ENCODE data around the gene REG1A.

DNA sequence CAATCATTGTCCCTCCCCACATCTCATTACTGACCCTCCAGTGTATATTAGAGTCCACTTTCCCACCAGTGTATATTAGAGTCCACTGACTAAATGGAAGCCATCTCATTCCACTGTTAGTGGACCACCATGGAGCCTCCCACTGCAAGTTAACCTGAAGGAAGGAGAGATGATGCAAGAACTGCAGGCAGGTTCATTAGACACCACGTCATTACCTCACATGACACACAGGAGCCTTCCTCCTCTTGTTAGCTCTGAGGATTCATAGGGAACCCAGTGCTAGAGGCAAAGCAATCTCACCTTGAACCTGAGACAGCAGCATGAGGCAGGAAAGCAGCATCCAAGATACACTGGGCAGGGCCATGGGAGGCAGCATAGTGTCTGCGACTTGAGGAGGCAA, 38.7 kb downstream of the REG1A start:
- TF ChIP-seq, protein P1, sequence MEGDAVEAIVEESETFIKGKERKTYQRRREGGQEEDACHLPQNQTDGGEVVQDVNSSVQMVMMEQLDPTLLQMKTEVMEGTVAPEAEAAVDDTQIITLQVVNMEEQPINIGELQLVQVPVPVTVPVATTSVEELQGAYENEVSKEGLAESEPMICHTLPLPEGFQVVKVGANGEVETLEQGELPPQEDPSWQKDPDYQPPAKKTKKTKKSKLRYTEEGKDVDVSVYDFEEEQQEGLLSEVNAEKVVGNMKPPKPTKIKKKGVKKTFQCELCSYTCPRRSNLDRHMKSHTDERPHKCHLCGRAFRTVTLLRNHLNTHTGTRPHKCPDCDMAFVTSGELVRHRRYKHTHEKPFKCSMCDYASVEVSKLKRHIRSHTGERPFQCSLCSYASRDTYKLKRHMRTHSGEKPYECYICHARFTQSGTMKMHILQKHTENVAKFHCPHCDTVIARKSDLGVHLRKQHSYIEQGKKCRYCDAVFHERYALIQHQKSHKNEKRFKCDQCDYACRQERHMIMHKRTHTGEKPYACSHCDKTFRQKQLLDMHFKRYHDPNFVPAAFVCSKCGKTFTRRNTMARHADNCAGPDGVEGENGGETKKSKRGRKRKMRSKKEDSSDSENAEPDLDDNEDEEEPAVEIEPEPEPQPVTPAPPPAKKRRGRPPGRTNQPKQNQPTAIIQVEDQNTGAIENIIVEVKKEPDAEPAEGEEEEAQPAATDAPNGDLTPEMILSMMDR (IDR thresholded peaks at IDR 0.05; ENCODE audit: low read depth, low read length), result no peak
- no peak for TF ChIP-seq POLR2A (IDR thresholded peaks at IDR 0.05; ENCODE audit: extremely low read depth, insufficient read length)
- TF ChIP-seq, protein P2, sequence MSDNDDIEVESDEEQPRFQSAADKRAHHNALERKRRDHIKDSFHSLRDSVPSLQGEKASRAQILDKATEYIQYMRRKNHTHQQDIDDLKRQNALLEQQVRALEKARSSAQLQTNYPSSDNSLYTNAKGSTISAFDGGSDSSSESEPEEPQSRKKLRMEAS (IDR thresholded peaks at IDR 0.05; ENCODE audit: low read depth, low read length), result no peak
- no peak for TF ChIP-seq MYC (IDR thresholded peaks at IDR 0.05; ENCODE audit: low read depth, low read length)
